ENCODE results near the gene LAD1.

The LAD1 gene

GRCh38 chr1:201403359-201403758 is 4.2 kb upstream of the LAD1 start:
- H3K27me3 ChIP-seq (ENCODE audit: insufficient read depth, low read length), result peaks cover 37% of the 10 kb centered on the region
- no peaks in the 10 kb centered on the region for H3K36me3 ChIP-seq (ENCODE audit: insufficient read depth, low read length)
- no peak overlapping the region for H3K27ac ChIP-seq (ENCODE audit: low read depth, low read length)
- no peak overlapping the region for H3K9ac ChIP-seq (ENCODE audit: low read depth, low read length)
- H3K9me3 ChIP-seq (ENCODE audit: insufficient read depth, low read depth, low read length), result no peaks in the 10 kb centered on the region
- H3K4me3 ChIP-seq (ENCODE audit: low read length), result no peak overlapping the region
- WGBS, result 84% methylated on average over 1 of the region's 1 CpG
- peaks cover 8% of the 10 kb centered on the region; the same call in 1 of the 2 replicates for H3K4me1 ChIP-seq (ENCODE audit: insufficient read depth, low read length)

GRCh38 chr1:201401700-201402099 is 2.6 kb upstream of the LAD1 start:
- Histone ChIP-seq H3K4me3 (ENCODE audit: low read length) (no peak overlapping the region), H3K27me3 (ENCODE audit: insufficient read depth, low read length) (peaks cover 45% of the 10 kb centered on the region), H3K4me1 (ENCODE audit: insufficient read depth, low read length) (peaks cover 8% of the 10 kb centered on the region; the same call in 1 of the 2 replicates), H3K36me3 (ENCODE audit: insufficient read depth, low read length) (no peaks in the 10 kb centered on the region), H3K27ac (ENCODE audit: low read depth, low read length) (no peak overlapping the region), H3K9ac (ENCODE audit: low read depth, low read length) (no peak overlapping the region), H3K9me3 (ENCODE audit: insufficient read depth, low read depth, low read length) (no peaks in the 10 kb centered on the region)
- WGBS, result 85% methylated on average over 2 of the region's 2 CpGs

- 93% methylated on average over 2 of the region's 2 CpGs for WGBS
- no peaks in the 10 kb centered on the region for H3K9me3 ChIP-seq (ENCODE audit: insufficient read depth, low read depth, low read length)
- H3K4me1 ChIP-seq (ENCODE audit: insufficient read depth, low read length), result peaks cover 8% of the 10 kb centered on the region; the same call in 1 of the 2 replicates
- no peak overlapping the region for H3K4me3 ChIP-seq (ENCODE audit: low read length)
- no peaks in the 10 kb centered on the region for H3K36me3 ChIP-seq (ENCODE audit: insufficient read depth, low read length)
- no peak overlapping the region for H3K9ac ChIP-seq (ENCODE audit: low read depth, low read length)
- H3K27ac ChIP-seq (ENCODE audit: low read depth, low read length), result no peak overlapping the region
- peaks cover 45% of the 10 kb centered on the region for H3K27me3 ChIP-seq (ENCODE audit: insufficient read depth, low read length)
Measured at GRCh38 chr1:201400852-201401230, 1.7 kb upstream of the LAD1 start.

- Histone ChIP-seq H3K4me1 (ENCODE audit: insufficient read depth, low read length) (peaks cover 8% of the 10 kb centered on the region; the same call in 1 of the 2 replicates), H3K27me3 (ENCODE audit: insufficient read depth, low read length) (peaks cover 45% of the 10 kb centered on the region), H3K9me3 (ENCODE audit: insufficient read depth, low read depth, low read length) (no peaks in the 10 kb centered on the region), H3K27ac (ENCODE audit: low read depth, low read length) (no peak overlapping the region), H3K9ac (ENCODE audit: low read depth, low read length) (peak overlapping the region; percentile 79; the same call in 1 of the 2 replicates), H3K36me3 (ENCODE audit: insufficient read depth, low read length) (no peaks in the 10 kb centered on the region), H3K4me3 (ENCODE audit: low read length) (peak overlapping the region; percentile 64)
- 86% methylated on average over 11 of the region's 11 CpGs for WGBS
Measured at GRCh38 chr1:201400212-201400851, 1.2 kb upstream of the LAD1 start.

- 3% methylated on average over 62 of the region's 62 CpGs for WGBS
- peaks cover 8% of the 10 kb centered on the region; the same call in 1 of the 2 replicates for H3K4me1 ChIP-seq (ENCODE audit: insufficient read depth, low read length)
- no peaks in the 10 kb centered on the region for H3K9me3 ChIP-seq (ENCODE audit: insufficient read depth, low read depth, low read length)
- H3K27me3 ChIP-seq (ENCODE audit: insufficient read depth, low read length), result peaks cover 45% of the 10 kb centered on the region
- H3K4me3 ChIP-seq (ENCODE audit: low read length), result peak overlapping the region; percentile 64
- no peak overlapping the region for H3K27ac ChIP-seq (ENCODE audit: low read depth, low read length)
- H3K9ac ChIP-seq (ENCODE audit: low read depth, low read length), result peak overlapping the region; percentile 79
- H3K36me3 ChIP-seq (ENCODE audit: insufficient read depth, low read length), result no peaks in the 10 kb centered on the region
Measured at GRCh38 chr1:201399352-201400126, 415 bp upstream of the LAD1 start.

GRCh38 chr1:201397675-201398074 is 1.4 kb downstream of the LAD1 start:
- WGBS, result 74% methylated on average over 2 of the region's 2 CpGs
- Histone ChIP-seq H3K27me3 (ENCODE audit: insufficient read depth, low read length) (peaks cover 45% of the 10 kb centered on the region), H3K9ac (ENCODE audit: low read depth, low read length) (no peak overlapping the region), H3K9me3 (ENCODE audit: insufficient read depth, low read depth, low read length) (no peaks in the 10 kb centered on the region), H3K27ac (ENCODE audit: low read depth, low read length) (no peak overlapping the region), H3K36me3 (ENCODE audit: insufficient read depth, low read length) (no peaks in the 10 kb centered on the region), H3K4me3 (ENCODE audit: low read length) (no peak overlapping the region), H3K4me1 (ENCODE audit: insufficient read depth, low read length) (peaks cover 8% of the 10 kb centered on the region; the same call in 1 of the 2 replicates)

GRCh38 chr1:201396861-201397464 is 2.2 kb downstream of the LAD1 start:
- no peak overlapping the region for H3K27ac ChIP-seq (ENCODE audit: low read depth, low read length)

GRCh38 chr1:201395936-201396335 is 3.2 kb downstream of the LAD1 start:
- H3K36me3 ChIP-seq (ENCODE audit: insufficient read depth, low read length), result no peaks in the 10 kb centered on the region
- no peak overlapping the region for H3K27ac ChIP-seq (ENCODE audit: low read depth, low read length)
- peaks cover 8% of the 10 kb centered on the region; the same call in 1 of the 2 replicates for H3K4me1 ChIP-seq (ENCODE audit: insufficient read depth, low read length)
- H3K4me3 ChIP-seq (ENCODE audit: low read length), result no peak overlapping the region
- H3K9ac ChIP-seq (ENCODE audit: low read depth, low read length), result no peak overlapping the region
- H3K9me3 ChIP-seq (ENCODE audit: insufficient read depth, low read depth, low read length), result no peaks in the 10 kb centered on the region
- H3K27me3 ChIP-seq (ENCODE audit: insufficient read depth, low read length), result peaks cover 34% of the 10 kb centered on the region
- WGBS, result 88% methylated on average over 4 of the region's 4 CpGs

More at GRCh38 chr1:201396861-201397464, 2.2 kb downstream of the LAD1 start:
- peaks cover 8% of the 10 kb centered on the region; the same call in 1 of the 2 replicates for H3K4me1 ChIP-seq (ENCODE audit: insufficient read depth, low read length)
- no peaks in the 10 kb centered on the region for H3K36me3 ChIP-seq (ENCODE audit: insufficient read depth, low read length)
- no peak overlapping the region for H3K4me3 ChIP-seq (ENCODE audit: low read length)
- H3K9ac ChIP-seq (ENCODE audit: low read depth, low read length), result no peak overlapping the region
- 85% methylated on average over 10 of the region's 10 CpGs for WGBS
- H3K9me3 ChIP-seq (ENCODE audit: insufficient read depth, low read depth, low read length), result no peaks in the 10 kb centered on the region
- H3K27me3 ChIP-seq (ENCODE audit: insufficient read depth, low read length), result peaks cover 44% of the 10 kb centered on the region

GRCh38 chr1:201394591-201394990 is 4.5 kb downstream of the LAD1 start:
- WGBS, result 38% methylated on average over 3 of the region's 3 CpGs
- H3K4me3 ChIP-seq (ENCODE audit: low read length), result no peak overlapping the region
- H3K27me3 ChIP-seq (ENCODE audit: insufficient read depth, low read length), result peaks cover 20% of the 10 kb centered on the region
- peaks cover 3% of the 10 kb centered on the region; the same call in 1 of the 2 replicates for H3K4me1 ChIP-seq (ENCODE audit: insufficient read depth, low read length)
- no peaks in the 10 kb centered on the region for H3K9me3 ChIP-seq (ENCODE audit: insufficient read depth, low read depth, low read length)
- H3K9ac ChIP-seq (ENCODE audit: low read depth, low read length), result no peak overlapping the region
- H3K27ac ChIP-seq (ENCODE audit: low read depth, low read length), result no peak overlapping the region
- no peaks in the 10 kb centered on the region for H3K36me3 ChIP-seq (ENCODE audit: insufficient read depth, low read length)

GRCh38 chr1:201393076-201393475 is 6.0 kb downstream of the LAD1 start:
- H3K36me3 ChIP-seq (ENCODE audit: insufficient read depth, low read length), result no peaks in the 10 kb centered on the region

More at GRCh38 chr1:201393076-201393475, 6.0 kb downstream of the LAD1 start:
- no peaks in the 10 kb centered on the region for H3K9me3 ChIP-seq (ENCODE audit: insufficient read depth, low read depth, low read length)
- H3K27me3 ChIP-seq (ENCODE audit: insufficient read depth, low read length), result peaks cover 5% of the 10 kb centered on the region; the same call in 1 of the 2 replicates
- H3K4me1 ChIP-seq (ENCODE audit: insufficient read depth, low read length), result no peaks in the 10 kb centered on the region
- no peak overlapping the region for H3K27ac ChIP-seq (ENCODE audit: low read depth, low read length)
- 88% methylated on average over 3 of the region's 3 CpGs for WGBS
- no peak overlapping the region for H3K4me3 ChIP-seq (ENCODE audit: low read length)
- no peak overlapping the region for H3K9ac ChIP-seq (ENCODE audit: low read depth, low read length)
